SK-N-MC (cell line): ENCODE data around the gene NEGR1.

Source experiments
- EZH2 ChIP-seq: fragments of 200-600 bp; sonication (generic); IDR thresholded peaks from one replicate; pipeline ENCODE4 v1.6.1; 2017; ENCODE audit warnings: antibody characterized with exemption
- FOXP2 ChIP-seq: optimal IDR thresholded peaks from 2 replicates; pipeline ENCODE3; 2011; ENCODE audit warnings: mild to moderate bottlenecking, moderate library complexity; ENCODE audit not compliant: insufficient read depth; ENCODE audit errors: extremely low read length, control extremely low read depth
- POLR2AphosphoS5 ChIP-seq: IDR thresholded peaks from 2 replicates; pipeline ENCODE4 v1.6.1; 2012; ENCODE audit warnings: mild to moderate bottlenecking, low read depth, low read length, borderline replicate concordance

GRCh38 chr1:71861022-71861421 lies 421.3 kb downstream of the NEGR1 start:
- TF ChIP-seq EZH2 (no peak), POLR2AphosphoS5 (no peak), FOXP2 (no peak)
